Thyroid gland (tissue), 4 donors: ENCODE data around the gene NXN.

Experiments
- CTCF ChIP-seq, 6 experiments: fragments of 200-600 bp in 3 of 6; fragments of 450-650 bp in 3 of 6; sonication (generic) in 3 of 6; IDR thresholded peaks; one replicate each; pipeline ENCODE4 v1.5.1; 2016 to 2019; ENCODE audit warnings: antibody characterized with exemption in 6 of 6, mild to moderate bottlenecking in 2 of 6, inconsistent platforms in 1 of 6, moderate library complexity in 1 of 6
- POLR2A ChIP-seq, 2 donors: fragments of 450-650 bp; IDR thresholded peaks; one replicate each; pipeline ENCODE4 v1.6.1; 2017; ENCODE audit warnings: antibody characterized with exemption in 2 of 2, mild to moderate bottlenecking in 2 of 2, moderate library complexity in 1 of 2

- TF ChIP-seq CTCF (IDR thresholded peaks at IDR 0.05) (no peak), POLR2A (IDR thresholded peaks at IDR 0.05) (no peak)
Observed at GRCh38 chr17:812638-813204, 166.9 kb downstream of the NXN start.
